NT2/D1 (cell line): Measurements from ENCODE around the gene CRACDL.
A peak's percentile ranks its signal among the peaks of the same experiment; 100 is the strongest.

Experiments
- DNase-seq: peaks from one replicate; pipeline ENCODE4 v3.0.0-alpha.2; 2011; ENCODE audit warnings: low read depth, low spot score
- H3K27me3 ChIP-seq: 2 replicates; pipeline ENCODE4 v1.6.0; 2011; ENCODE audit warnings: mild to moderate bottlenecking; ENCODE audit not compliant: insufficient read length, insufficient read depth
- H3K36me3 ChIP-seq: 2 replicates; pipeline ENCODE4 v1.6.1; 2011; ENCODE audit warnings: mild to moderate bottlenecking, low read length, mixed read lengths; ENCODE audit not compliant: insufficient read depth, insufficient read length
- H3K4me1 ChIP-seq: 2 replicates; pipeline ENCODE4 v1.5.1; 2011; ENCODE audit not compliant: insufficient read depth, insufficient read length
- H3K4me3 ChIP-seq: 2 replicates; pipeline ENCODE4 v1.5.1; 2011; ENCODE audit warnings: low read depth; ENCODE audit not compliant: insufficient read length
- H3K9ac ChIP-seq: 2 replicates; pipeline ENCODE4 v1.6.0; 2011; ENCODE audit warnings: low read depth; ENCODE audit not compliant: insufficient read length
- H3K9me3 ChIP-seq: 2 replicates; pipeline ENCODE4 v1.5.1; 2011; ENCODE audit warnings: mild to moderate bottlenecking, low read length; ENCODE audit not compliant: insufficient read depth
- SUZ12 ChIP-seq: IDR thresholded peaks from 2 replicates; pipeline ENCODE4 v1.6.1; 2011; ENCODE audit not compliant: insufficient read length, insufficient read depth; ENCODE audit errors: extremely low read depth
- YY1 ChIP-seq: IDR thresholded peaks from 2 replicates; pipeline ENCODE4 v1.6.1; 2011; ENCODE audit not compliant: insufficient read length, insufficient read depth
- ZNF274 ChIP-seq: IDR thresholded peaks from 2 replicates; pipeline ENCODE4 v1.6.1; 2011; ENCODE audit warnings: mild to moderate bottlenecking, low read depth, low read length

The CRACDL gene

DNA sequence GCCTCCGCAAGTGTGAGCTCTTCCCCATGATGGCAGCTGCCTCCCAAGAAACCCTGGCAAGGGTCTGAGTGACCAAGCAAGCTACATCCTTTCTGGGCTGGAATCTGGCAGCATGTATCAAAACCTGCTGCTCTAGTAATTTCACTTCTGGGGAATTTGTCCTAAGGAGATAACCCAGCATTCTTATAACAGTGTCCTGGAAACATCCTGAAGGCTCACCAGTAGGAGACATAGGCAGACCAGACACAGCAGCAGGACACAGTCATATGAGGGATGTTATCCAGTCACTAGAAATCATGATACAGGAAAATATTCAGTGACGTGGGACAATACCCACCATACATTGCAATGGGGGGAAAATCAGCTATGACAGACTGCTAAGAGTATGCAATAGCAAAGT lies 64.5 kb downstream of the CRACDL start:
- DNase-seq, result no peak
- TF ChIP-seq YY1, result no peak
- no peak for TF ChIP-seq SUZ12
- no peak for TF ChIP-seq ZNF274
- peaks cover 7% of the 10 kb centered on the region for H3K4me1 ChIP-seq
- H3K9ac ChIP-seq, result no peak overlapping the region
- no peaks in the 10 kb centered on the region for H3K9me3 ChIP-seq
- H3K36me3 ChIP-seq, result no peaks in the 10 kb centered on the region
- H3K4me3 ChIP-seq, result no peak overlapping the region
- no peaks in the 10 kb centered on the region for H3K27me3 ChIP-seq

DNA sequence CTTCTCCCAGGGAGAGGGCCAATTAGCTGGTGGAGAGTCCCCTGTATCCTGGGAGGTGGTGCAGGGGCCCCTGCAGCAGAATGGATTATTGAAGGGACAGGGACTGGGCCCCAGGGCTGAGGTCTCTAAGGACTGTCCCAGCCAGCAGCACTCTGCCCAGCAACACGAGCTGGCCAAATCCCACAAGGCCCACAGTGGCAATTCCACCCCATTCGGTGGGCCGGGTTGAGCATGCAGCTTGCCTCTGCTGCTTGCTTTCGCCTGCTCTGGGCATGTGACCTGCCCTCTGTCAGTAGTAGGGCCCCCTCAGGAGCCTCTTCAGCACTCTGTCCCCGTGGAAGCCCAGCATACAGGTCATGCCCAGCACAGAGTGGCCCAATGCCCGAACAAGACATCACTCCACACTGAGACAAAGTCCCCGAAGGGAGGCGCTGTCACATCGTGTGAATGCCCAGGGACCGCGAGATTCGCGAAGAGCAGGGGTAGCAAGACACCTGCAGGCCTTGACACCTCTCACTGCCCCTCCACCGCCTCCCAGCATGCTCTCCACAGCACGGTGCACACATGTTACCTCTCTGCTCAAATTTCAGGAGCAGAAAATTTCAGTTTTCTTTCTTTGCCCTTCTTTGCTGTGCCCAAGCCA lies 65.4 kb downstream of the CRACDL start:
- Histone ChIP-seq H3K36me3 (no peaks in the 10 kb centered on the region), H3K4me3 (no peak overlapping the region), H3K27me3 (no peaks in the 10 kb centered on the region), H3K9me3 (no peaks in the 10 kb centered on the region), H3K9ac (no peak overlapping the region), H3K4me1 (peaks cover 7% of the 10 kb centered on the region)
- no peak for DNase-seq
- TF ChIP-seq SUZ12, result no peak
- TF ChIP-seq YY1, result no peak
- no peak for TF ChIP-seq ZNF274

DNA sequence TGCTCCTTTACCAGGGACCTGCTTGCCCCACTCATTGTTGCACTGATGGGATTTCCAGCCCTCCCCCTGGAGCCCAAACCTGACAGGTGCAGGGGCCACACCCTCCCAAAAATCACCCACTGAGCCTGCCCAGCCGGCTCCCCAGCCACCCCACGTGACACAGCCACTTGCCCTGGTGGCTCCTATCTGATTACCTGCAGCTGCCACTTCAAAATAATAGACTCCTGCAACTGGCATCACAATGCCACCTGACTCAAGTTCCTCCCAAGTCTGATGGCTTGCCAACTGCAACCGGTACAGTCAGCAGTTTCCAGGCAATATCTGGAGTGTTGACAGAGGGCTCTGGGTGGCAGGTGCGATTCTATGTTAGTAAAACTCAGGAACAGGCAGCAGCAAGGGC lies 66.2 kb downstream of the CRACDL start:
- DNase-seq, result no peak
- Histone ChIP-seq H3K9me3 (no peaks in the 10 kb centered on the region), H3K4me3 (no peak overlapping the region), H3K27me3 (no peaks in the 10 kb centered on the region), H3K9ac (no peak overlapping the region), H3K36me3 (no peaks in the 10 kb centered on the region), H3K4me1 (peaks cover 7% of the 10 kb centered on the region)
- TF ChIP-seq YY1, result no peak
- TF ChIP-seq SUZ12, result no peak
- no peak for TF ChIP-seq ZNF274

DNA sequence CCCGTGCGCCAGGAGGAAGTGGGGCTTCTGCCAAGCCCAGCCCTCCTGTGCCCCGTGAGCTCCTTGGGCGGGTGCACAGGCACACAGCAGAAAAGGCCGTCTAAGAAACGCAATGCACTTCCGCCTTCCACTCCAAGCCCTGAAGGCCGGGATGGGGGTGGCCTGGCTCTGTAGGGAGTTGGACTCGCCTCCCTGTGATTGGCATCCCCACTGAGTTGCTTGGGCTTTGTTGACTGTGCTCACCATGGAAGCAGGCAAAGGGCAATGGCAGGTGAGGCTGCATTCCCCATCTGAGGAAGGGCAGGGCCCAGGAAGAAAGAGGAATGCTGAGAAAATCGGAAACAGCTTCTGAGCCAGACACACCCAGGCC lies 66.8 kb downstream of the CRACDL start:
- Histone ChIP-seq H3K36me3 (no peaks in the 10 kb centered on the region), H3K4me3 (no peak overlapping the region), H3K9ac (no peak overlapping the region), H3K4me1 (peaks cover 7% of the 10 kb centered on the region), H3K9me3 (no peaks in the 10 kb centered on the region), H3K27me3 (no peaks in the 10 kb centered on the region)
- no peak for TF ChIP-seq ZNF274
- no peak for TF ChIP-seq SUZ12
- no peak for TF ChIP-seq YY1
- peak; percentile 8 for DNase-seq

- DNase-seq, result no peak
- H3K36me3 ChIP-seq, result no peaks in the 10 kb centered on the region
- H3K27me3 ChIP-seq, result no peaks in the 10 kb centered on the region
- peaks cover 7% of the 10 kb centered on the region for H3K4me1 ChIP-seq
- H3K9ac ChIP-seq, result no peak overlapping the region
- TF ChIP-seq YY1 (no peak), SUZ12 (no peak), ZNF274 (no peak)
- H3K4me3 ChIP-seq, result no peak overlapping the region
- no peaks in the 10 kb centered on the region for H3K9me3 ChIP-seq
These were observed 67.3 kb downstream of the CRACDL start for GRCh38 chr2:98868548-98869271.

DNA sequence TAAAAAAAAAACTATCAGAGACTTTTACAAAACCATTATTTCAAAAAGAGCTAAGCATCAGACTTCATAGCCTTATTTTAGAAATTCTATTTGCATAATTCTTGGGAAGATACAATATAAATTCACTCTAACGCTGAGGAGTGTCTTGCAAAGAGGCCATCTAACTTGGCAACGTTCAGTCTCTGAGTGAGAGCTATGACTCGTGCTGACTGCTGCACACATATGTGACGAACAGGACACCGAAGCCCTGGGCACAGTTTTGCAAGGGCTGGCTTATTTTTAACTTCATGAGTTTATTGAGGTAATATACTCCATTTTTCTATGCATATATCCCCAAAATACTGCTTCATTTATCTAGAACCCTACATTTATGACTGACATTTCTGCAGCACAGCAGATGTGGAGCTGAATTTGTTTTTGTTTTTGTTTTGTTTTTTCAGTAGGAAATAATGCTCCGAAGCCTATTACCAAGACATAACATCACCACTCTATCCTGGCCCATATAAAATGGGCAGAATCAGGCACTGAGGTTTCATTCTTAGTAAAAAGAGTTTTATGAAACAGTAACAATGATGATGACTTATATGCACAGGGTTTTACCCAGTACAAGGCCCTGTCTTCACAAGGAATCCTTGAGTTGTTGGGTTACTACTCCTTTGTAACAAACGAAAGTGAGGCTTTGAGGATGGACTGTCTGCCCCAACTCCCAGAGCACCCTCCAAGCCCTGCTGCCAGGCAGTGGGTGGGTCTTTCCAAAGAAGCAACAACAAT lies 68.3 kb downstream of the CRACDL start:
- Histone ChIP-seq H3K4me1 (peaks cover 7% of the 10 kb centered on the region), H3K4me3 (no peak overlapping the region)
- DNase-seq, result no peak

GRCh38 chr2:98866033-98866432 lies 70.0 kb downstream of the CRACDL start:
- DNase-seq, result no peak

More for the DNA sequence above, 68.3 kb downstream of the CRACDL start:
- Histone ChIP-seq H3K9me3 (no peaks in the 10 kb centered on the region), H3K27me3 (no peaks in the 10 kb centered on the region), H3K9ac (no peak overlapping the region), H3K36me3 (no peaks in the 10 kb centered on the region)
- TF ChIP-seq SUZ12 (no peak), ZNF274 (no peak), YY1 (no peak)

More at GRCh38 chr2:98866033-98866432, 70.0 kb downstream of the CRACDL start:
- TF ChIP-seq ZNF274, result no peak
- no peak for TF ChIP-seq SUZ12
- no peak for TF ChIP-seq YY1
- Histone ChIP-seq H3K4me3 (no peak overlapping the region), H3K36me3 (no peaks in the 10 kb centered on the region), H3K4me1 (peaks cover 7% of the 10 kb centered on the region), H3K9me3 (no peaks in the 10 kb centered on the region), H3K27me3 (no peaks in the 10 kb centered on the region), H3K9ac (no peak overlapping the region)
